GM12892 (cell line): ENCODE data around the gene PCSK5.

Source experiments
- POLR2A ChIP-seq: IDR thresholded peaks from 2 replicates; pipeline ENCODE4 v1.6.1; 2011; ENCODE audit warnings: low read depth, low read length, control low read depth
- POLR2AphosphoS5 ChIP-seq: IDR thresholded peaks from 2 replicates; pipeline ENCODE4 v1.6.1; 2011; ENCODE audit warnings: low read depth, low read length, control low read depth
- TAF1 ChIP-seq: IDR thresholded peaks from 2 replicates; pipeline ENCODE4 v1.6.1; 2011; ENCODE audit warnings: low read depth, mild to moderate bottlenecking, control low read depth, low read length, borderline replicate concordance

DNA sequence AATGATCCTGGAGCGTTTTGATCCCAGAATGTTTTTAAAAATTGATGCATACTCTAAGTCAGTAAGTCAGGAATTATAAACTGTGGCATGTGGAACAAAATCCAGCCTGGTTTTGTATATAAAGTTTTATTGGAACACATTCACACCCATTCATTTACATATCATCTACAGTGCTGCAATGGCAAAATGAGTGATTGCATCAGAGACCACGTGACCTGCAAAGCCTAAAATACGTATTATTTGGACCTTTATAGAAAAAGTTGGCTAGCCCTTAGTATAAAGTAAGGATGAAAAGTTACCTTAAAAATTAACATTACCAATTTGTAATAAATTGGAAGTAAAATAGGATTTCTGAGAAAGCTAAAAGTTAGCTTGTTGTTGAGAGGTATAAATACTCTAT is 95.0 kb downstream of the PCSK5 start:
- TF ChIP-seq POLR2AphosphoS5 (no peak), POLR2A (no peak), TAF1 (no peak)
